Epithelial cell of proximal tubule (primary cell): Measurements from ENCODE around the gene ISYNA1. TPM values are rescaled to one million over a fixed set of nuclear protein-coding genes. Genes with fewer than 3 reads are reported as not detected.
A peak's percentile ranks its signal among the peaks of the same experiment; 100 is the strongest.

Experiments used
- DNase-seq: peaks from one replicate; pipeline ENCODE4 v3.0.0-alpha.2; 2011; ENCODE audit warnings: low read depth
- H3K4me3 ChIP-seq: 2 replicates; pipeline ENCODE4 v1.5.1; 2011; ENCODE audit warnings: low read depth, mild to moderate bottlenecking, low read length
- CTCF ChIP-seq: conservative IDR thresholded peaks from 2 replicates; pipeline ENCODE4 v1.5.1; 2012; ENCODE audit warnings: low read depth, mild to moderate bottlenecking, low read length
- total RNA-seq: library from RNA; depleted of rRNA; stranded (reverse); fragments of >200 nt; gene quantifications from 2 replicates; pipeline ENCODE4 v1.2.3, GENCODE V29; 2015

ISYNA1 gene
- total RNA-seq, 1 donor from 2014 or later = 115 TPM

- H3K4me3 ChIP-seq = no peak overlapping the region
- TF ChIP-seq CTCF = no peak
- no peak for DNase-seq
Observed at GRCh38 chr19:18457483-18458331, 19.8 kb upstream of the ISYNA1 start.

GRCh38 chr19:18456974-18457373 is 19.0 kb upstream of the ISYNA1 start:
- DNase-seq = no peak
- no peak for TF ChIP-seq CTCF
- no peak overlapping the region for H3K4me3 ChIP-seq

- no peak overlapping the region for H3K4me3 ChIP-seq
- TF ChIP-seq CTCF = no peak
- no peak for DNase-seq
Observed at GRCh38 chr19:18456279-18456678, 18.3 kb upstream of the ISYNA1 start.

GRCh38 chr19:18453269-18454024 is 15.5 kb upstream of the ISYNA1 start:
- no peak for DNase-seq
- no peak for TF ChIP-seq CTCF
- no peak overlapping the region for H3K4me3 ChIP-seq

- no peak for TF ChIP-seq CTCF
- H3K4me3 ChIP-seq = no peak overlapping the region
- DNase-seq = no peak
Observed at GRCh38 chr19:18452386-18452785, 14.5 kb upstream of the ISYNA1 start.

- peak; percentile 90 for TF ChIP-seq CTCF
- no peak for DNase-seq
- H3K4me3 ChIP-seq = no peak overlapping the region
Observed at GRCh38 chr19:18450931-18451836, 13.3 kb upstream of the ISYNA1 start.
